ENCODE measurements around the gene RBM33.

DNA sequence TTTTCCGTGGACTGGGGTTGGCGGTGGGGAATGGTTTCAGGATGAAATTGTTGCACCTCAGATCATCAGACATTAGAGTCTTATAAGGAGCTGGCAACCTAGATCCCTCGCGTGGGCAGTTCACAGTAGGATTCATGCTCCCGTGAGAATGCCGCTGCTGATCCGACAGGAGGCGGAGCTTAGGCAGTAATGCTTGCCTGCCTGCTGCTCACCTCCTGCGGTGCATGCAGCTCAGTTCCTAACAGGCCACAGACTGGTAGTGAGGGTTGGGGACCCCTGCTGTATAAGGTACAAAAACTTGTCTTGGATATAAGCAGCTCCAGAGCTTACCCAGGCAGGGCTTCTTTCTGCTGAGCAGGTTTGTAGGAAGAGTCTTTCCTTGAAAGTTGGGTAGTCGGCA, 113.9 kb downstream of the RBM33 start:
- TF ChIP-seq, protein P1, sequence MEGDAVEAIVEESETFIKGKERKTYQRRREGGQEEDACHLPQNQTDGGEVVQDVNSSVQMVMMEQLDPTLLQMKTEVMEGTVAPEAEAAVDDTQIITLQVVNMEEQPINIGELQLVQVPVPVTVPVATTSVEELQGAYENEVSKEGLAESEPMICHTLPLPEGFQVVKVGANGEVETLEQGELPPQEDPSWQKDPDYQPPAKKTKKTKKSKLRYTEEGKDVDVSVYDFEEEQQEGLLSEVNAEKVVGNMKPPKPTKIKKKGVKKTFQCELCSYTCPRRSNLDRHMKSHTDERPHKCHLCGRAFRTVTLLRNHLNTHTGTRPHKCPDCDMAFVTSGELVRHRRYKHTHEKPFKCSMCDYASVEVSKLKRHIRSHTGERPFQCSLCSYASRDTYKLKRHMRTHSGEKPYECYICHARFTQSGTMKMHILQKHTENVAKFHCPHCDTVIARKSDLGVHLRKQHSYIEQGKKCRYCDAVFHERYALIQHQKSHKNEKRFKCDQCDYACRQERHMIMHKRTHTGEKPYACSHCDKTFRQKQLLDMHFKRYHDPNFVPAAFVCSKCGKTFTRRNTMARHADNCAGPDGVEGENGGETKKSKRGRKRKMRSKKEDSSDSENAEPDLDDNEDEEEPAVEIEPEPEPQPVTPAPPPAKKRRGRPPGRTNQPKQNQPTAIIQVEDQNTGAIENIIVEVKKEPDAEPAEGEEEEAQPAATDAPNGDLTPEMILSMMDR (IDR thresholded peaks at IDR 0.05) = no peak
- TF ChIP-seq POLR2A (IDR thresholded peaks at IDR 0.05) = no peak
